Neuronal stem cell (in vitro differentiated cells): ENCODE measurements around the gene KRT73.
A peak's percentile ranks its signal among the peaks of the same experiment; 100 is the strongest.

ENCODE experiments used
- DNase-seq: peaks from one replicate; pipeline ENCODE4 v3.0.0-alpha.2; 2013; ENCODE audit warnings: low spot score
- H2AFZ ChIP-seq: one replicate; pipeline ENCODE4 v1.6.1; 2013; ENCODE audit warnings: mild to moderate bottlenecking, low read length, inconsistent platforms
- H2AK5ac ChIP-seq: 2 replicates; pipeline ENCODE4 v1.6.1; 2013; ENCODE audit warnings: low read depth, mild to moderate bottlenecking, inconsistent platforms, low read length, moderate library complexity, mixed read lengths
- H2BK120ac ChIP-seq: 2 replicates; pipeline ENCODE4 v1.6.1; 2013; ENCODE audit warnings: low read depth, mild to moderate bottlenecking, inconsistent platforms, low read length, moderate library complexity, mixed read lengths
- H2BK12ac ChIP-seq: one replicate; pipeline ENCODE4 v1.6.1; 2013; ENCODE audit warnings: low read length, inconsistent platforms
- H2BK15ac ChIP-seq: 2 replicates; pipeline ENCODE4 v1.6.1; 2013; ENCODE audit warnings: mild to moderate bottlenecking, low read length, inconsistent platforms, mixed read lengths
- H2BK5ac ChIP-seq: one replicate; pipeline ENCODE4 v1.6.1; 2013; ENCODE audit warnings: inconsistent platforms, mild to moderate bottlenecking, low read length, moderate library complexity
- H3K14ac ChIP-seq: one replicate; pipeline ENCODE4 v1.6.1; 2013; ENCODE audit warnings: low read length, inconsistent platforms
- H3K18ac ChIP-seq: 2 replicates; pipeline ENCODE4 v1.6.1; 2013; ENCODE audit warnings: low read length, inconsistent platforms
- H3K23ac ChIP-seq: 2 replicates; pipeline ENCODE4 v1.6.1; 2013; ENCODE audit warnings: low read depth, mild to moderate bottlenecking, mixed read lengths, low read length, inconsistent platforms; ENCODE audit not compliant: poor library complexity
- H3K27ac ChIP-seq: replicated peaks from 3 replicates; pipeline ENCODE4 v1.5.1; 2013; ENCODE audit warnings: low read length, inconsistent platforms
- H3K27me3 ChIP-seq, 3 experiments: 2 replicates each; pipeline ENCODE4 v1.6.1; 2013; ENCODE audit warnings: low read length in 3 of 3, mild to moderate bottlenecking in 2 of 3, inconsistent platforms in 1 of 3, low read depth in 1 of 3, mixed read lengths in 1 of 3, moderate library complexity in 1 of 3; ENCODE audit not compliant: control insufficient read depth in 3 of 3, insufficient read depth in 3 of 3
- H3K36me3 ChIP-seq, 2 donors: replicated peaks in 1 of 2; 2 replicates each; pipeline ENCODE4 v1.6.1; 2013; ENCODE audit warnings: low read length in 2 of 2; ENCODE audit not compliant: control insufficient read depth in 2 of 2, insufficient read depth in 2 of 2
- H3K4ac ChIP-seq: 2 replicates; pipeline ENCODE4 v1.6.1; 2013; ENCODE audit warnings: inconsistent platforms, mild to moderate bottlenecking, low read length, moderate library complexity
- H3K4me1 ChIP-seq, 2 donors: 1 replicate in 1 of 2; 2 replicates in 1 of 2; pipeline ENCODE4 v1.6.1; 2013; ENCODE audit warnings: low read length in 2 of 2, low read depth in 1 of 2; ENCODE audit not compliant: control insufficient read depth in 2 of 2, insufficient read depth in 1 of 2
- H3K4me2 ChIP-seq: one replicate; pipeline ENCODE4 v1.6.1; 2013; ENCODE audit warnings: mild to moderate bottlenecking, low read length, inconsistent platforms; ENCODE audit not compliant: insufficient read depth, poor library complexity, severe bottlenecking
- H3K4me3 ChIP-seq, 2 donors: 2 replicates each; pipeline ENCODE4 v1.5.1; 2013; ENCODE audit warnings: low read length in 2 of 2, mild to moderate bottlenecking in 2 of 2, inconsistent platforms in 1 of 2, moderate library complexity in 1 of 2
- H3K79me1 ChIP-seq: one replicate; pipeline ENCODE4 v1.6.1; 2013; ENCODE audit warnings: low read depth, mild to moderate bottlenecking, inconsistent platforms, low read length, moderate library complexity
- H3K9ac ChIP-seq: one replicate; pipeline ENCODE4 v1.6.1; 2013; ENCODE audit warnings: mild to moderate bottlenecking, low read depth, low read length, inconsistent platforms; ENCODE audit not compliant: poor library complexity
- H3K9me3 ChIP-seq, 2 donors: replicated peaks in 1 of 2; 2 replicates each; pipeline versions ENCODE3 to v1.6.1; 2013; ENCODE audit warnings: low read length in 2 of 2, mild to moderate bottlenecking in 2 of 2, inconsistent platforms in 1 of 2, low read depth in 1 of 2, mixed read lengths in 1 of 2, moderate library complexity in 1 of 2; ENCODE audit not compliant: control insufficient read depth in 2 of 2, insufficient read depth in 1 of 2
- H4K8ac ChIP-seq: one replicate; pipeline ENCODE4 v1.6.1; 2013; ENCODE audit warnings: low read depth, mild to moderate bottlenecking, inconsistent platforms, low read length, moderate library complexity
- H4K91ac ChIP-seq: one replicate; pipeline ENCODE4 v1.6.1; 2013; ENCODE audit warnings: low read length, low read depth, mild to moderate bottlenecking, inconsistent platforms; ENCODE audit not compliant: poor library complexity
- WGBS, 2 donors: extraction: QIAGEN DNeasy Blood & Tissue Kit; methylation state at CpG; one replicate each; pipeline ENCODE4 v1.1.7; 2013; ENCODE audit warnings: missing lambda C conversion rate in 2 of 2, mixed read lengths in 1 of 2; ENCODE audit not compliant: insufficient read length in 2 of 2, insufficient replicate concordance in 1 of 2; ENCODE audit errors: extremely low coverage in 2 of 2; 5-methylcytosine and 5-hydroxymethylcytosine counted together

The KRT73 gene

DNA sequence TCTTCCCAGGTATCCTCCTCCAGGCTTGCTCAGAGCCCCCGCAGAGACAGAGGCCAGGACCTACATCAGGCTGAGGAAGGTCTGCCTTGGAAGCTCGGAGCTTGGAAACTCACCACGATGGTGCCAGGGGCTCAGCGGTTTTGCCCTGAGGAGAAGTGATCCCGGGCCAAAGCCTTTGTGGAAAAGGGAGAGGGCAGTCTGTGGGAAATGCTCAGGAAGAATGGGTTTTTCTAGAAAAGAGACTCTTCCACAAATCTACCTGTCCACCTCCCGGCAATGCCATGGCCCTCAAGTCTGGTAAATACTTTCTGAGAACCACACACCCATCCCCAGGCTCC, 25.7 kb upstream of the KRT73 start:
- Histone ChIP-seq H2BK120ac (no peak overlapping the region), H4K8ac (no peak overlapping the region), H3K36me3 (no peaks in the 10 kb centered on the region), H2BK15ac (no peak overlapping the region), H3K79me1 (no peaks in the 10 kb centered on the region), H4K91ac (no peak overlapping the region), H3K9me3 (no peaks in the 10 kb centered on the region), H3K4me3 (no peak overlapping the region), H3K9ac (no peak overlapping the region), H3K14ac (no peak overlapping the region), H2BK12ac (no peak overlapping the region), H3K27ac (no peak overlapping the region), H2AK5ac (no peak overlapping the region), H2AFZ (no peak overlapping the region), H3K23ac (no peak overlapping the region), H3K4me2 (no peak overlapping the region), H3K18ac (no peak overlapping the region), H2BK5ac (no peak overlapping the region), H3K4me1 (peaks cover 0 to 5% of the 10 kb centered on the region in 2 donors), H3K27me3 (peaks cover 0 to 10% (median 0%) of the 10 kb centered on the region in 3 experiments), H3K4ac (no peak overlapping the region)
- DNase-seq, result no peak
- WGBS, 2 donors, result no CpG with 5 or more reads among the region's 6 CpGs

DNA sequence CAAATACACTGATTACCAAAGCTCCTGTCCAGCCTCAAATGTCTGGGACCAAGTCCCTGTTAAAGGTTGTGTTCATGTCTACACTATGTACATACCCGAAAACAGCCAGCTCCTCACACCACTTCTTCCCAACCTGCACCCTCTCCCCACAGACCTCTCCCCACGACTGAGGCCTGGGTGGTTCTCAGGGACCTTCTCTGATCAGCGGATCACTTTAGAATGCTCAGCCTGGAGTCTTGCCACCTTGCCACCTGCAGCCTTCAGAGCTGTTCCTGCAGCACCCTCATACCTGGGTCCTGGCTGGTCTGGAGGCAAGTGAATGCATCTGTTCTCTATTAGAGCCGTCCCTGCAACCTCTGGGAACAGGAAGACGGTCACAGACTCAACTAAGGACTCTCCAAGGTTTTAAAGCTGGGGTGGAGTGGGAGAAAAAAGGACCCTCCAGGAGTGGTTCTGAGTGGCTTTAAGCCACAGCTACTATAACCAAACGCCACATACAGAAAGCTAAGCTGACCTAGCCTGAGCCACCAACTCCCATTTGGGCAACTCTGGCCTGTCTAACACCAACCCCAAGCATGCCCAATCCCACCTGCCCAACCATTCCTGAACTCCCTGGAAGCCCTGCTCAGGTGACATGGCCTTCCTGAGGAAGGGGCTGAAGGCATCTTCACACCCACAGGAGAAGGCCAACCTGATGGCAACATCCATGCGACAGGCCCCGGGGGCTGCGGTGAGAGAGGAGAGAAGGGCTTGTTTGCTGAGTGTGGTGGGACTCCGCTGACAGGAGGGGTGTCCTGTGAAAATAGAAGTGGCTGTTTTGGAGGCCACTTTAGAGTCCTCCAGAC, 25.1 kb upstream of the KRT73 start:
- Histone ChIP-seq H2BK120ac (no peak overlapping the region), H3K9me3 (no peaks in the 10 kb centered on the region), H3K14ac (no peak overlapping the region), H3K4ac (no peak overlapping the region), H2BK12ac (no peak overlapping the region), H3K4me3 (no peak overlapping the region), H4K8ac (no peak overlapping the region), H4K91ac (no peak overlapping the region), H3K79me1 (no peaks in the 10 kb centered on the region), H3K36me3 (no peaks in the 10 kb centered on the region), H2AK5ac (no peak overlapping the region), H3K27ac (no peak overlapping the region), H3K4me2 (no peak overlapping the region), H2BK15ac (peak overlapping the region; percentile 38), H3K9ac (no peak overlapping the region), H3K23ac (peak overlapping the region; percentile 57), H3K18ac (peak overlapping the region; percentile 60), H3K4me1 (peaks cover 0 to 5% of the 10 kb centered on the region in 2 donors), H2BK5ac (peak overlapping the region; percentile 63), H3K27me3 (peaks cover 0 to 10% (median 0%) of the 10 kb centered on the region in 3 experiments), H2AFZ (no peak overlapping the region)
- DNase-seq, result no peak
- no CpG with 5 or more reads among the region's 10 CpGs for WGBS, 2 donors

DNA sequence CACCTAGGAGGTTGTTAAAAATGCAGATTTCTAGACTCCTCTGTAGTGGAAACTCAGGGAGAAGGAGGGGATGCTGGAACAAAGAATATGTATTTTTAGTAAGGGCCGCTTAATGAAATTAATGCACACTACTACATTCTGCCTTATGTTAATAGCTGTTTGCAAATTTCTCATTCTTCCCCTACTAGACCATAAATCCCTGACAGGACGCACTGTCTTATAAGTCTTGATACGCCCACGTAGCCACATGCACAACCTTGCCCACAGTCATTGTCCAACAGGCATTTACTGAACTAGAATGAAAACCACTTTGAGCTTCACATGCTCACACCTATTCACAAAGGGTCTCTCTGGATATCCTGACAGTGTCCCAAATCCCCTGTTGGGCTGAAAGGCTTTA, 23.1 kb upstream of the KRT73 start:
- no peaks in the 10 kb centered on the region for H3K9me3 ChIP-seq
- H3K4me1 ChIP-seq, result peaks cover 0 to 5% of the 10 kb centered on the region in 2 donors
- H3K23ac ChIP-seq, result no peak overlapping the region
- no peak overlapping the region for H3K4me2 ChIP-seq
- no peak overlapping the region for H3K14ac ChIP-seq
- H2BK15ac ChIP-seq, result no peak overlapping the region
- H3K79me1 ChIP-seq, result no peaks in the 10 kb centered on the region
- DNase-seq, result no peak
- H2BK12ac ChIP-seq, result no peak overlapping the region
- H3K27ac ChIP-seq, result no peak overlapping the region
- no peak overlapping the region for H4K8ac ChIP-seq
- H2AFZ ChIP-seq, result no peak overlapping the region
- H3K4me3 ChIP-seq, result no peak overlapping the region
- H2BK120ac ChIP-seq, result no peak overlapping the region
- H3K18ac ChIP-seq, result no peak overlapping the region
- no peak overlapping the region for H4K91ac ChIP-seq
- H3K27me3 ChIP-seq, result peaks cover 0 to 14% (median 0%) of the 10 kb centered on the region in 3 experiments
- no peak overlapping the region for H2AK5ac ChIP-seq
- no peak overlapping the region for H3K4ac ChIP-seq
- H3K36me3 ChIP-seq, result no peaks in the 10 kb centered on the region
- H3K9ac ChIP-seq, result no peak overlapping the region
- no peak overlapping the region for H2BK5ac ChIP-seq
- no CpG with 5 or more reads among the region's 4 CpGs for WGBS, 2 donors

DNA sequence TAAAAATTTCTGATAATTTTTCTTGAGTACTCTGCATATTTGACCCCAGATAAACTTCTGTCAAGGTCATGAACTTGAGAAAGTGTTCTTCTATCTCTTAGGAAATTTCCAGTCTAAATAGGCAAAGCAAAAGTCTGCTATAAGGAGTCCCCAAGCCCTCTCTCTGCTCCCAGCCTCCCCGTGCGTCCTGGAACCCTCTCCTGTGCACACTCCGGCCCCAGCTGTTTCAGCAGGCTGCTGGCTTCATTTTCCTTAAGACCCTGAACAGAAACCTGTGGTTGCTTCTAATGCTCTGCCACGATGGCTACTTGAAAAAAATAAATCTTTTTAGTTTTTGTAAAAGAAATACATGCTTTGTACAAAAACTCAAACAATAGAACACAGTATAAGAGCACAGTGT, 18.9 kb upstream of the KRT73 start:
- no peak overlapping the region for H3K9ac ChIP-seq

More for the DNA sequence above, 18.9 kb upstream of the KRT73 start:
- H2BK15ac ChIP-seq, result no peak overlapping the region
- no peak overlapping the region for H2BK5ac ChIP-seq
- no peak overlapping the region for H2AFZ ChIP-seq
- H2AK5ac ChIP-seq, result no peak overlapping the region
- peaks cover 0 to 10% (median 2%) of the 10 kb centered on the region in 3 experiments for H3K27me3 ChIP-seq
- H2BK120ac ChIP-seq, result no peak overlapping the region
- no peak overlapping the region for H2BK12ac ChIP-seq
- H3K18ac ChIP-seq, result no peak overlapping the region
- H4K8ac ChIP-seq, result no peak overlapping the region
- no peak overlapping the region for H3K27ac ChIP-seq
- peaks cover 0 to 4% of the 10 kb centered on the region in 2 donors for H3K4me1 ChIP-seq
- H3K4ac ChIP-seq, result no peak overlapping the region
- H4K91ac ChIP-seq, result no peak overlapping the region
- H3K4me2 ChIP-seq, result no peak overlapping the region
- H3K4me3 ChIP-seq, result no peak overlapping the region
- no CpG with 5 or more reads among the region's 4 CpGs for WGBS, 2 donors
- no peak for DNase-seq
- no peak overlapping the region for H3K23ac ChIP-seq
- H3K36me3 ChIP-seq, result no peaks in the 10 kb centered on the region
- no peaks in the 10 kb centered on the region for H3K9me3 ChIP-seq
- H3K14ac ChIP-seq, result no peak overlapping the region
- H3K79me1 ChIP-seq, result no peaks in the 10 kb centered on the region
